Retinal pigment epithelial cell (primary cell): ENCODE results near the gene DALRD3.

Experiments used
- DNase-seq: peaks from one replicate; pipeline ENCODE4 v3.0.0-alpha.2; 2010; ENCODE audit warnings: low read depth
- H3K4me3 ChIP-seq: 2 replicates; pipeline ENCODE4 v1.5.1; 2011; ENCODE audit warnings: mild to moderate bottlenecking, low read length, control low read depth, moderate library complexity
- CTCF ChIP-seq: conservative IDR thresholded peaks from 2 replicates; pipeline ENCODE4 v1.5.1; 2011; ENCODE audit warnings: low read depth, low read length, control low read depth, inconsistent platforms

Gene DALRD3

GRCh38 chr3:49016414-49017228, 1.8 kb downstream of the DALRD3 start:
- DNase-seq, result no peak
- H3K4me3 ChIP-seq, result no peak overlapping the region
- TF ChIP-seq CTCF, result no peak

- DNase-seq, result no peak
- TF ChIP-seq CTCF, result no peak
Measured at GRCh38 chr3:49015765-49016164, 2.6 kb downstream of the DALRD3 start.

GRCh38 chr3:49015072-49015471, 3.3 kb downstream of the DALRD3 start:
- H3K4me3 ChIP-seq, result no peak overlapping the region
- no peak for DNase-seq
- TF ChIP-seq CTCF, result no peak

More at GRCh38 chr3:49015765-49016164, 2.6 kb downstream of the DALRD3 start:
- H3K4me3 ChIP-seq, result no peak overlapping the region

- no peak overlapping the region for H3K4me3 ChIP-seq
- peak; percentile 77 for TF ChIP-seq CTCF
- no peak for DNase-seq
Measured at GRCh38 chr3:49013738-49014660, 4.4 kb downstream of the DALRD3 start.

GRCh38 chr3:49013113-49013737, 5.2 kb downstream of the DALRD3 start:
- TF ChIP-seq CTCF, result no peak
- DNase-seq, result no peak
- no peak overlapping the region for H3K4me3 ChIP-seq

- DNase-seq, result no peak
- no peak for TF ChIP-seq CTCF
- H3K4me3 ChIP-seq, result no peak overlapping the region
Measured at GRCh38 chr3:49012441-49013017, 5.9 kb downstream of the DALRD3 start.
